Tibial nerve (tissue), 4 donors: Measurements from ENCODE around the gene COX6B2.

Source experiments
- EP300 ChIP-seq, 2 donors: sonication (generic); formaldehyde crosslinking; IDR thresholded peaks; one replicate each; pipeline ENCODE4 v1.6.1; 2017; ENCODE audit warnings: antibody characterized with exemption in 2 of 2, mild to moderate bottlenecking in 1 of 2
- POLR2A ChIP-seq, 2 donors: fragments of 450-650 bp; IDR thresholded peaks; one replicate each; pipeline ENCODE4 v1.6.1; 2017; ENCODE audit warnings: antibody characterized with exemption in 2 of 2, mild to moderate bottlenecking in 2 of 2, moderate library complexity in 2 of 2
- TF ChIP-seq, protein P1 (sequence below), 5 experiments: fragments of 200-600 bp in 3 of 5; fragments of 450-650 bp in 2 of 5; sonication (generic) in 3 of 5; IDR thresholded peaks; one replicate each; pipeline ENCODE4 v1.5.1; 2016 to 2019; ENCODE audit warnings: antibody characterized with exemption in 5 of 5, mild to moderate bottlenecking in 3 of 5, moderate library complexity in 2 of 5

- TF ChIP-seq, protein P1, sequence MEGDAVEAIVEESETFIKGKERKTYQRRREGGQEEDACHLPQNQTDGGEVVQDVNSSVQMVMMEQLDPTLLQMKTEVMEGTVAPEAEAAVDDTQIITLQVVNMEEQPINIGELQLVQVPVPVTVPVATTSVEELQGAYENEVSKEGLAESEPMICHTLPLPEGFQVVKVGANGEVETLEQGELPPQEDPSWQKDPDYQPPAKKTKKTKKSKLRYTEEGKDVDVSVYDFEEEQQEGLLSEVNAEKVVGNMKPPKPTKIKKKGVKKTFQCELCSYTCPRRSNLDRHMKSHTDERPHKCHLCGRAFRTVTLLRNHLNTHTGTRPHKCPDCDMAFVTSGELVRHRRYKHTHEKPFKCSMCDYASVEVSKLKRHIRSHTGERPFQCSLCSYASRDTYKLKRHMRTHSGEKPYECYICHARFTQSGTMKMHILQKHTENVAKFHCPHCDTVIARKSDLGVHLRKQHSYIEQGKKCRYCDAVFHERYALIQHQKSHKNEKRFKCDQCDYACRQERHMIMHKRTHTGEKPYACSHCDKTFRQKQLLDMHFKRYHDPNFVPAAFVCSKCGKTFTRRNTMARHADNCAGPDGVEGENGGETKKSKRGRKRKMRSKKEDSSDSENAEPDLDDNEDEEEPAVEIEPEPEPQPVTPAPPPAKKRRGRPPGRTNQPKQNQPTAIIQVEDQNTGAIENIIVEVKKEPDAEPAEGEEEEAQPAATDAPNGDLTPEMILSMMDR (IDR thresholded peaks at IDR 0.05), result no peak
- TF ChIP-seq POLR2A (IDR thresholded peaks at IDR 0.05) (no peak), EP300 (IDR thresholded peaks at IDR 0.05) (no peak)
These were observed 48.4 kb downstream of the COX6B2 start for GRCh38 chr19:55305983-55306562.
